Measurements from ENCODE around the gene CIB1.
A peak's percentile ranks its signal among the peaks of the same experiment; 100 is the strongest.

CIB1 gene

DNA sequence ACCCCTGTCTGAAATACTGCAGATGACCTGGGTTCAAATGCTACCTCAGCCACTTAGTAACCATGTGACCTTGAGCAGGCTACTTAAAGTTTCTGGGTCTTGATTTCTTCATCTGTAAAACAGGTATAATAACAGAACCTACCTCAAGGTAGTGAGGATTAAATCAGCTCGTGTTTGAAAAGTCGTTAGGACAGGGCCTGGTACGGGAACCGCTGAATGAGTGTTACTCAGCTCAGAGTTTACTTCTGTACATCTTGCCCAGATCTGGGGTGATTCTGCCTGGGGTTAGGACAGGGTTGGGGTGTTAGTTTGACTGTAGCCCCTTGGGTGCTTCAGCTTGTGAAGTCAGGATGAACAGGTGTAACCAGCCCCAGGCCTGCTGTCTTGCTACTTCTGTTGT, 30.8 kb downstream of the CIB1 start:
- Histone ChIP-seq H3K27ac (replicated peaks) (no peak overlapping the region), H3K4me3 (replicated peaks; ENCODE audit: insufficient read depth, low read length) (no peak overlapping the region), H3K27me3 (ENCODE audit: insufficient read depth, poor library complexity, severe bottlenecking) (no peaks in the 10 kb centered on the region)
- no peak for DNase-seq (ENCODE audit: low read depth in 1 of 2, low spot score in 1 of 2)
- TF ChIP-seq, protein P1, sequence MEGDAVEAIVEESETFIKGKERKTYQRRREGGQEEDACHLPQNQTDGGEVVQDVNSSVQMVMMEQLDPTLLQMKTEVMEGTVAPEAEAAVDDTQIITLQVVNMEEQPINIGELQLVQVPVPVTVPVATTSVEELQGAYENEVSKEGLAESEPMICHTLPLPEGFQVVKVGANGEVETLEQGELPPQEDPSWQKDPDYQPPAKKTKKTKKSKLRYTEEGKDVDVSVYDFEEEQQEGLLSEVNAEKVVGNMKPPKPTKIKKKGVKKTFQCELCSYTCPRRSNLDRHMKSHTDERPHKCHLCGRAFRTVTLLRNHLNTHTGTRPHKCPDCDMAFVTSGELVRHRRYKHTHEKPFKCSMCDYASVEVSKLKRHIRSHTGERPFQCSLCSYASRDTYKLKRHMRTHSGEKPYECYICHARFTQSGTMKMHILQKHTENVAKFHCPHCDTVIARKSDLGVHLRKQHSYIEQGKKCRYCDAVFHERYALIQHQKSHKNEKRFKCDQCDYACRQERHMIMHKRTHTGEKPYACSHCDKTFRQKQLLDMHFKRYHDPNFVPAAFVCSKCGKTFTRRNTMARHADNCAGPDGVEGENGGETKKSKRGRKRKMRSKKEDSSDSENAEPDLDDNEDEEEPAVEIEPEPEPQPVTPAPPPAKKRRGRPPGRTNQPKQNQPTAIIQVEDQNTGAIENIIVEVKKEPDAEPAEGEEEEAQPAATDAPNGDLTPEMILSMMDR (IDR thresholded peaks at IDR 0.05; ENCODE audit: insufficient read depth, low read length) = no peak
- TF ChIP-seq GABPA (IDR thresholded peaks at IDR 0.05; ENCODE audit: low read depth) (no peak), SPI1 (IDR thresholded peaks at IDR 0.05; ENCODE audit: borderline replicate concordance, low read depth) (no peak), REST (IDR thresholded peaks at IDR 0.05; ENCODE audit: insufficient replicate concordance, low read depth) (no peak), POLR2AphosphoS5 (IDR thresholded peaks at IDR 0.05; ENCODE audit: low read depth) (no peak)

DNA sequence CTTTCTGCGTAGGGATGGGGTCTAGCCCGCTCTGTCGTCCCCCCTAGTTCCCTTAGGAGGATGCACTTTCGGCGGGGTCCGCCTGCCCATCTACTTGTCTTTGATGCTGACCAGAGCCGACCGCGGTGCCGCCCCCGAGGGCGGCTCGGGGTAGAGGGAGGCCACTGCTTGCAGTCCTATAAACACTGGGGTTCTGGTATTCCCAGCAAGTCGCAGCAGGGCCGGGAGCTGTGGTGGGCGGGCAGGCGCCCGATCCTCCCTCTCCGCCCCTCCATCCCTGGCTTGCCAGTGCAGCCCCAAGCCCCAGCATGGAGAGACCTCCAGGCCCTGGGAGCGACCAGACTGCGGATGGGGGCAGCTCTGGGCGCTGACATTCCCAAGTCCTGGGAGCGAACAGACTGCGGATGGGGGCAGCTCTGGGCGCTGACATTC, 31.8 kb downstream of the CIB1 start:
- H3K27ac ChIP-seq (replicated peaks) = no peak overlapping the region
- no peaks in the 10 kb centered on the region for H3K27me3 ChIP-seq (ENCODE audit: insufficient read depth, poor library complexity, severe bottlenecking)
- no peak for TF ChIP-seq REST (IDR thresholded peaks at IDR 0.05; ENCODE audit: insufficient replicate concordance, low read depth)
- TF ChIP-seq, protein P1 (IDR thresholded peaks at IDR 0.05; ENCODE audit: insufficient read depth, low read length) = no peak
- TF ChIP-seq POLR2AphosphoS5 (IDR thresholded peaks at IDR 0.05; ENCODE audit: low read depth) = no peak
- TF ChIP-seq SPI1 (IDR thresholded peaks at IDR 0.05; ENCODE audit: borderline replicate concordance, low read depth) = no peak
- no peak for TF ChIP-seq GABPA (IDR thresholded peaks at IDR 0.05; ENCODE audit: low read depth)
- peak overlapping the region; percentile 62 for H3K4me3 ChIP-seq (replicated peaks; ENCODE audit: insufficient read depth, low read length)
- DNase-seq (ENCODE audit: low read depth in 1 of 2, low spot score in 1 of 2) = no peak

DNA sequence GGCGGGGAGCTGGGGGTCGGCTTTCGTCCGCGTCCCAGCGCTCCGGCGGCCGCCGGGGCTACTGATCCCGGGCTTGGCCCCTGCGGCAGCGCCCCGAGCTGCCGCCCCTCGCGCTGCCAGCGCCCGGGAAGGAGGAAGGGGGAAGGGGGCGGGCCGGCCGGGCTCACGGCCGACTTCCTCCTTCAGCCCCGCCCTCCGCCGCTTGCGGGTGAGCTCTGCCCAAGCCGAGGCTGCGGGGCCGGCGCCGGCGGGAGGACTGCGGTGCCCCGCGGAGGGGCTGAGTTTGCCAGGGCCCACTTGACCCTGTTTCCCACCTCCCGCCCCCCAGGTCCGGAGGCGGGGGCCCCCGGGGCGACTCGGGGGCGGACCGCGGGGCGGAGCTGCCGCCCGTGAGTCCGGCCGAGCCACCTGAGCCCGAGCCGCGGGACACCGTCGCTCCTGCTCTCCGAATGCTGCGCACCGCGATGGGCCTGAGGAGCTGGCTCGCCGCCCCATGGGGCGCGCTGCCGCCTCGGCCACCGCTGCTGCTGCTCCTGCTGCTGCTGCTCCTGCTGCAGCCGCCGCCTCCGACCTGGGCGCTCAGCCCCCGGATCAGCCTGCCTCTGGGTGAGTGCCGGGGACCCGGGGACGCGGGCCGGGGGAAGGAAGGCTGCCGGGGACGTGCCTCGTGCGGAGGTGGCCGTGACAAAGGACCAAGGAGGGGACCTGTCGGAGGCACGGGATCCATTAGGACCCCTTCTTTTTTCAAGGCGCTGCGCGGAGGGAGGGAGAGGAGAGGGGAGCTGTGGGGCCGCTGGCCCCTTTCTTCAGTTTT, 32.4 kb downstream of the CIB1 start, which contains the start of gene SEMA4B:
Gene SEMA4B, plus strand, starts transcription at position 201 of the 814 bp plus-strand sequence. Its CDS starts 249 bp downstream, at position 450.
- peak; percentile 61 to 75 for DNase-seq (ENCODE audit: low read depth in 1 of 2, low spot score in 1 of 2)
- peak within 1 kb of the TSS; percentile 37 for H3K27ac ChIP-seq (replicated peaks)
- no peaks in the 10 kb centered on the region for H3K27me3 ChIP-seq (ENCODE audit: insufficient read depth, poor library complexity, severe bottlenecking)
- peak within 1 kb of the TSS; percentile 62 for H3K4me3 ChIP-seq (replicated peaks; ENCODE audit: insufficient read depth, low read length)
- peak; percentile 77 for TF ChIP-seq SPI1 (IDR thresholded peaks at IDR 0.05; ENCODE audit: borderline replicate concordance, low read depth)
- TF ChIP-seq REST (IDR thresholded peaks at IDR 0.05; ENCODE audit: insufficient replicate concordance, low read depth) = no peak
